Effector memory CD8-positive, alpha-beta T cell (primary cell): Measurements from ENCODE around the gene ACADVL.
A peak's percentile ranks its signal among the peaks of the same experiment; 100 is the strongest.

Experiments
- ATAC-seq: fragments of 150-1000 bp; cut with Tn5 transposase; replicated peaks from 2 replicates; pipeline ENCODE4 v1.10.0; 2021; ENCODE audit warnings: mild to moderate bottlenecking, moderate library complexity
- DNase-seq, 3 experiments: peaks; one replicate each; pipeline ENCODE4 v3.0.0; 2021
- H3K27ac Mint-ChIP-seq, 2 donors: one replicate each; pipeline ENCODE4 v1.8.0; 2022; ENCODE audit warnings: mild to moderate bottlenecking in 2 of 2, mixed read lengths in 2 of 2, moderate library complexity in 2 of 2
- H3K27me3 Mint-ChIP-seq, 2 donors: one replicate each; pipeline ENCODE4 v1.8.0; 2022; ENCODE audit warnings: mixed read lengths in 2 of 2
- H3K36me3 Mint-ChIP-seq: one replicate; pipeline ENCODE4 v1.8.0; 2022; ENCODE audit warnings: mild to moderate bottlenecking, moderate library complexity, mixed read lengths; ENCODE audit not compliant: insufficient read depth
- H3K4me1 Mint-ChIP-seq, 2 donors: one replicate each; pipeline ENCODE4 v1.8.0; 2022; ENCODE audit warnings: low read depth in 2 of 2, mixed read lengths in 2 of 2
- H3K4me3 Mint-ChIP-seq, 2 donors: one replicate each; pipeline ENCODE4 v1.8.0; 2022; ENCODE audit warnings: mild to moderate bottlenecking in 2 of 2, mixed read lengths in 2 of 2, moderate library complexity in 2 of 2
- H3K9me3 Mint-ChIP-seq, 2 donors: one replicate each; pipeline ENCODE4 v1.8.0; 2022; ENCODE audit warnings: mixed read lengths in 2 of 2

Gene ACADVL

DNA sequence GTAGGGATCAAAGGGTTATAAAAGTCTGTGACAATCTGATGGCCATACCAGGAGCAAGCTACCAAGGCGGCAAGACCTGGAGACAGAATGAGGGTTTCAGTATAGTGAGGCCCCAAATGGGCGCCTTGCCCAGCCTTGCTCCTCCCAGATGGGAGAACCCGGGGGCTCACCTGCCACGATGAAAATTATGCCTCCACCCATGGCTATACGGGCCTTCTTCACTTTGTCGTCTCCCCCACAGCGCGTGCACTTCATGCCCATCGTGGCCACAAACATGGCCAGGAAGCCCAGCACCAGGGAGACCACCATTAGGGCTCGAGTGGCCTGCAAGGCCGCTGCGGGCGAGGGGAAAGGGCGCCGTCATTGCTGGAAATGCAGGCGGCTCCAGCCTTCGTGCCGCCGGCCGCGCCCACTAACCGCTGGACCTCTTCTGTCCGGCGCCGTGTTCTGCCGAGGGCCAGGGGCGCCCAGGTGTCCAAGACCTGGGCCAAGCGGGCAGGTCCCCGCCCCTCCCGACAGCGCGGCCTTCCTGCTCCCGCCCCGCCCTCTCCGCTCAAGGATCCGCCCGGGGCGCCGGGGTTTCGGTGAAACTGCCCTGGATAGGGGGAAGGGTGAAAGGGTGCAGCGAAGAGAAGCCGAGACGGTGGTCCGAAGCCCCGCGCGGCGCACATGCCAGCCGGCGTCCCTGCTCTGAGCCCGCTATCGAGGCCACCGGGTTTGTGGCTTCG, 41.1 kb downstream of the ACADVL start:
- Mint-ChIP-seq H3K4me1 (peaks cover 19% of the 10 kb centered on the region in 2 donors), H3K27me3 (peaks cover 18 to 28% of the 10 kb centered on the region in 2 donors), H3K27ac (peak overlapping the region in 1 of 2 donors; percentile 73), H3K4me3 (peak overlapping the region; percentile 72 to 75), H3K36me3 (peaks cover 34% of the 10 kb centered on the region), H3K9me3 (no peaks in the 10 kb centered on the region)
- DNase-seq (no peak), ATAC-seq (peak; percentile 37)

GRCh38 chr17:7261379-7262191, 41.8 kb downstream of the ACADVL start:
- H3K27ac Mint-ChIP-seq: peak overlapping the region; percentile 44 to 73
- peak overlapping the region; percentile 72 to 75 for H3K4me3 Mint-ChIP-seq
- H3K4me1 Mint-ChIP-seq: peaks cover 19% of the 10 kb centered on the region in 2 donors
- ATAC-seq (peak; percentile 62), DNase-seq (no peak)
- H3K9me3 Mint-ChIP-seq: no peaks in the 10 kb centered on the region
- H3K27me3 Mint-ChIP-seq: peaks cover 20 to 34% of the 10 kb centered on the region in 2 donors
- H3K36me3 Mint-ChIP-seq: peaks cover 27% of the 10 kb centered on the region

GRCh38 chr17:7262192-7262934, 42.6 kb downstream of the ACADVL start, which contains the start of gene CLDN7:
TSS of gene CLDN7 (minus strand) at chr17:7262478. CDS start at chr17:7262043, 435 bp downstream.
- Mint-ChIP-seq H3K27me3 (peaks cover 24 to 40% of the 10 kb centered on the region in 2 donors), H3K4me3 (peak within 1 kb of the TSS; percentile 75 to 80), H3K4me1 (peaks cover 17 to 19% of the 10 kb centered on the region in 2 donors), H3K36me3 (peaks cover 19% of the 10 kb centered on the region), H3K9me3 (no peaks in the 10 kb centered on the region), H3K27ac (peak within 1 kb of the TSS; percentile 44 to 73)
- DNase-seq: no peak
- no peak for ATAC-seq

DNA sequence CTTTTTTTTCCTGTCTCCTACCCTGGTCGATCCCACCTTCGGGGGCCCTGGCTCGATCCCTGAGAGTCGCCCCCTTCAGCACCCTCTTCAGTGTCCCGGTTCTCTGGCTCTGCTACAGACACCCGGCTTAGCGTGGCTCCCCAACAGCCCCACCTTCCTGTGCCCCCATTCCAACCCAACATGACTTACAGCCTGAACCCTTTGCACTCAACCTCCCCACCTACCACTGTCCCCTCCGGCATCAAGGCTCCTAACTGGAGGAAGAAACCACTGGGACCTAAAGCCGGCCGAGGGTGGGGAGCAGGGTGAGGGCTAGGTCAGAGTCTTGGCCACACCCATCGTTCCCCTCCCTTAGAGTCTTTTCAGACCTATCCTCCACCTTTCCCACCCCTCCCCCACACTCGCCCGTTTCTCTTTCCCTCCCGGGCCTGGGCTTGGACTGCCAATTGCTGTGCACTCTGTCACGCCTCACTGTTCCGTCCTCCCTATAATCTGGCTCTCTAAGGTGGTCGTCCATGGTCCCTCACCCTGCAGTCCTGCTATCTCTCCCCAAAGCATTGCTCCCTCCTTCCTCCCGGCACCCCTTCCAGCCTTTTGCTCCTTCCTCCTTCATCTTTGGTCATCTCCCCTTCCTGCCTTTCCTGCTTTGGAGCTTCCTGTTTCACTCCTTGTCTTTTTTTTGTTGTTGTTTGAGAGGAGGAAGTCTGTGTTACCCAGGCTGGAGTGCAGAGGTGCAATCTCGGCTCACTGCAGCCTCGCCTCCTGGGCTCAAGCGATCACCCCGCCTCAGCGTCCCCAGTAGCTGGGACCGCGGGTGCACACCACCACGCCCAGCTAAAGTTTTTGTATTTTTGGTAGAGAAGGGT, 43.4 kb downstream of the ACADVL start:
- H3K9me3 Mint-ChIP-seq: no peaks in the 10 kb centered on the region
- H3K4me1 Mint-ChIP-seq: peaks cover 17 to 19% of the 10 kb centered on the region in 2 donors
- peak; percentile 16 for ATAC-seq
- peak overlapping the region; percentile 75 to 80 for H3K4me3 Mint-ChIP-seq
- DNase-seq: no peak
- H3K36me3 Mint-ChIP-seq: peaks cover 16% of the 10 kb centered on the region
- H3K27ac Mint-ChIP-seq: peak overlapping the region in 1 of 2 donors; percentile 26
- H3K27me3 Mint-ChIP-seq: peaks cover 24 to 40% of the 10 kb centered on the region in 2 donors

DNA sequence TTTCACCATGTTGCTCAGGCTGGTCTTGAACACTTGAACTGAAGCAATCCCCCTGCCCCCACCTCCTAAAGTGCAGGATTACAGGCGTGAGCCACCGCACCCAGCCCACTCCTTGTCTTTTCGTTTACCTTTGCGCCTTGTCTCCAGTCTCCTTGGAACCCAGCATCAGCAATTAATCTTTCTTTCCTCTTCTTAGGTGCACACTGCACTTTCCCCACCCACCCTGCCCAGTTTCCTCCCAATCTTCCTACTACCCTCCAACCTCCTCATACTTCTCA, 44.0 kb downstream of the ACADVL start:
- ATAC-seq: no peak
- DNase-seq: no peak
- Mint-ChIP-seq H3K36me3 (peaks cover 16% of the 10 kb centered on the region), H3K27ac (peak overlapping the region in 1 of 2 donors; percentile 26), H3K9me3 (no peaks in the 10 kb centered on the region), H3K27me3 (peaks cover 24 to 40% of the 10 kb centered on the region in 2 donors), H3K4me3 (peak overlapping the region; percentile 75 to 80), H3K4me1 (peaks cover 17 to 19% of the 10 kb centered on the region in 2 donors)

DNA sequence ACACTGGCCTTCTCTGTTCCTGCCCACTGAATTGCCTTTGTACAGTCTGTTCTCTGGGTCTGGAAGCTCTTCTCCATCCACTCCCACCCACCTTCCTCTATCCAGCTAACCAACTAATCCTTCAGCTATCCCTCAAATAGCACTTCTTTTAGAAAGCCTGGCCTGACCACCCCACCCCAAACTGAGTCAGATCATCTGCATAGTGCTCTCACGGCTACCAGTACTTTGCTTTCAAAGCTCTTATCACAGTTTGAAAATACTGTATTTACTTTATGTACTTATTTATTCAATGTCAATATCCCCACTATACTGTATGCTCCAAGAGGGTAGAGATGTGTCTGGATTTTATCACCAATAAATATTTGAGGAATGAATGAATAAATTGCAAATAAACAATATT, 47.0 kb downstream of the ACADVL start:
- DNase-seq: no peak
- ATAC-seq: no peak
- H3K36me3 Mint-ChIP-seq: peaks cover 9% of the 10 kb centered on the region
- no peaks in the 10 kb centered on the region for H3K9me3 Mint-ChIP-seq
- peaks cover 24 to 39% of the 10 kb centered on the region in 2 donors for H3K27me3 Mint-ChIP-seq
- no peak overlapping the region for H3K4me3 Mint-ChIP-seq
- no peak overlapping the region for H3K27ac Mint-ChIP-seq
- H3K4me1 Mint-ChIP-seq: peaks cover 15 to 16% of the 10 kb centered on the region in 2 donors
